AG04450 (cell line): Measurements from ENCODE around the gene ATL3. TPM values are rescaled to one million over a fixed set of nuclear protein-coding genes. Genes with fewer than 3 reads are reported as not detected.

Source experiments
- CTCF ChIA-PET: fragments of 300-600, 350-600 bp; formaldehyde crosslinking; extraction: SDS; loops from one replicate; lab custom pipeline; 2022; ENCODE audit warnings: antibody characterized with exemption, inconsistent platforms; lab: Charles Lee
- POLR2A ChIA-PET: fragments of 350-600 bp; formaldehyde crosslinking; extraction: SDS; loops from one replicate; lab custom pipeline; 2021; ENCODE audit warnings: antibody characterized with exemption, inconsistent platforms; lab: Yijun Ruan, JAX
- DNase-seq: peaks from one replicate; pipeline ENCODE4 v3.0.0-alpha.2; 2011; ENCODE audit warnings: low read depth, low spot score
- H3K27ac ChIP-seq: one replicate; pipeline ENCODE4 v1.5.1; 2012; ENCODE audit warnings: low read depth, low read length, control low read depth
- H3K27me3 ChIP-seq: one replicate; pipeline ENCODE4 v1.6.0; 2012; ENCODE audit warnings: low read length; ENCODE audit not compliant: control insufficient read depth, insufficient read depth
- H3K4me3 ChIP-seq: 2 replicates; pipeline ENCODE4 v1.5.1; 2011; ENCODE audit warnings: mild to moderate bottlenecking, low read depth, low read length, control low read depth
- H3K9me3 ChIP-seq: 2 replicates; pipeline ENCODE4 v1.5.1; 2012; ENCODE audit warnings: low read length; ENCODE audit not compliant: control insufficient read depth, insufficient read depth
- CTCF ChIP-seq: IDR thresholded peaks from 2 replicates; pipeline ENCODE4 v1.5.1; 2011; ENCODE audit warnings: low read depth, low read length, control low read depth, inconsistent platforms
- polyA plus RNA-seq: library from polyadenylated mRNA; depleted of rRNA; stranded (reverse); fragments of >200 nt; gene quantifications from 2 replicates; pipeline ENCODE4 v1.2.3, GENCODE V29; 2011

The ATL3 gene
- polyA plus RNA-seq, 1 experiment, result 52.3 TPM

- DNase-seq, result no peak
- no peak for TF ChIP-seq CTCF
- H3K27me3 ChIP-seq, result no peaks in the 10 kb centered on the region
- H3K4me3 ChIP-seq, result no peak overlapping the region
- no peaks in the 10 kb centered on the region for H3K9me3 ChIP-seq
- POLR2A ChIA-PET, result interaction anchor here (0.6 to 1.6 kb wide), 3 partner anchors 35 to 1343 kb away, joined by 3 to 6 read pairs (median 3); partner anchors contain the start of gene RTN3
- CTCF ChIA-PET, result interaction anchor here (1.4 to 3.6 kb wide), 2 partner anchors 22 to 45 kb away, joined by 4 to 32 read pairs; partner anchors contain the start of gene ATL3
- H3K27ac ChIP-seq, result no peak overlapping the region
Observed at GRCh38 chr11:63716046-63716445, 44.9 kb upstream of the ATL3 start.

- ChIA-PET POLR2A (no interaction called here), CTCF (interaction anchor here (3.6 kb wide), 1 partner anchor 25 kb away, joined by 32 read pairs; no protein-coding TSS in a partner anchor)
- Histone ChIP-seq H3K4me3 (no peak overlapping the region), H3K9me3 (no peaks in the 10 kb centered on the region), H3K27ac (no peak overlapping the region), H3K27me3 (no peaks in the 10 kb centered on the region)
- no peak for DNase-seq
- no peak for TF ChIP-seq CTCF
Observed at GRCh38 chr11:63713766-63714165, 42.6 kb upstream of the ATL3 start.

- no peak for TF ChIP-seq CTCF
- no peaks in the 10 kb centered on the region for H3K9me3 ChIP-seq
- ChIA-PET POLR2A (no interaction called here), CTCF (interaction anchor here (1.1 to 1.9 kb wide), 2 partner anchors 25 to 26 kb away, joined by 5 to 12 read pairs; no protein-coding TSS in a partner anchor)
- H3K4me3 ChIP-seq, result no peak overlapping the region
- DNase-seq, result no peak
- no peak overlapping the region for H3K27ac ChIP-seq
- no peaks in the 10 kb centered on the region for H3K27me3 ChIP-seq
Observed at GRCh38 chr11:63711838-63712237, 40.7 kb upstream of the ATL3 start.

- POLR2A ChIA-PET, result interaction anchor here (0.6 kb wide), 1 partner anchor 49 kb away, joined by 4 read pairs; no protein-coding TSS in a partner anchor
- H3K4me3 ChIP-seq, result no peak overlapping the region
- CTCF ChIA-PET, result interaction anchor here (0.6 to 1.9 kb wide), 4 partner anchors 26 to 137 kb away, joined by 3 to 12 read pairs (median 4); no protein-coding TSS in a partner anchor
Observed at GRCh38 chr11:63710476-63711217, 39.5 kb upstream of the ATL3 start.

More at GRCh38 chr11:63710476-63711217, 39.5 kb upstream of the ATL3 start:
- TF ChIP-seq CTCF, result no peak
- Histone ChIP-seq H3K27me3 (no peaks in the 10 kb centered on the region), H3K9me3 (no peaks in the 10 kb centered on the region), H3K27ac (no peak overlapping the region)
- peak; percentile 7 for DNase-seq
